ENCODE data around the gene ZBTB3. TPM values are rescaled to one million over a fixed set of nuclear protein-coding genes. Genes with fewer than 3 reads are reported as not detected.

Gene ZBTB3
- total RNA-seq, 1 donor from 2014 or later, result 19.9 TPM

GRCh38 chr11:62724171-62724570 is 29.8 kb downstream of the ZBTB3 start:
- Mint-ChIP-seq H3K27ac (peak overlapping the region; percentile 46), H3K9me3 (no peaks in the 10 kb centered on the region), H3K27me3 (no peaks in the 10 kb centered on the region), H3K36me3 (ENCODE audit: low read depth) (peaks cover 89% of the 10 kb centered on the region), H3K4me3 (peak overlapping the region; percentile 98), H3K4me1 (peaks cover 44% of the 10 kb centered on the region)
- DNase-seq, result no peak
- ATAC-seq (ENCODE audit: low read depth), result no peak
- ChIA-PET CTCF (no interaction called here), POLR2A (interaction anchor here (0.6 to 8.9 kb wide), 6 partner anchors 10 to 117 kb away, joined by 3 to 188 read pairs (median 3); partner anchors contain the start of genes BSCL2, C11orf98, CSKMT and GANAB)
- intact Hi-C loops (cut with micrococcal nuclease), result no loop called here
- TF ChIP-seq, protein P1, sequence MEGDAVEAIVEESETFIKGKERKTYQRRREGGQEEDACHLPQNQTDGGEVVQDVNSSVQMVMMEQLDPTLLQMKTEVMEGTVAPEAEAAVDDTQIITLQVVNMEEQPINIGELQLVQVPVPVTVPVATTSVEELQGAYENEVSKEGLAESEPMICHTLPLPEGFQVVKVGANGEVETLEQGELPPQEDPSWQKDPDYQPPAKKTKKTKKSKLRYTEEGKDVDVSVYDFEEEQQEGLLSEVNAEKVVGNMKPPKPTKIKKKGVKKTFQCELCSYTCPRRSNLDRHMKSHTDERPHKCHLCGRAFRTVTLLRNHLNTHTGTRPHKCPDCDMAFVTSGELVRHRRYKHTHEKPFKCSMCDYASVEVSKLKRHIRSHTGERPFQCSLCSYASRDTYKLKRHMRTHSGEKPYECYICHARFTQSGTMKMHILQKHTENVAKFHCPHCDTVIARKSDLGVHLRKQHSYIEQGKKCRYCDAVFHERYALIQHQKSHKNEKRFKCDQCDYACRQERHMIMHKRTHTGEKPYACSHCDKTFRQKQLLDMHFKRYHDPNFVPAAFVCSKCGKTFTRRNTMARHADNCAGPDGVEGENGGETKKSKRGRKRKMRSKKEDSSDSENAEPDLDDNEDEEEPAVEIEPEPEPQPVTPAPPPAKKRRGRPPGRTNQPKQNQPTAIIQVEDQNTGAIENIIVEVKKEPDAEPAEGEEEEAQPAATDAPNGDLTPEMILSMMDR (IDR thresholded peaks at IDR 0.05), result no peak

DNA sequence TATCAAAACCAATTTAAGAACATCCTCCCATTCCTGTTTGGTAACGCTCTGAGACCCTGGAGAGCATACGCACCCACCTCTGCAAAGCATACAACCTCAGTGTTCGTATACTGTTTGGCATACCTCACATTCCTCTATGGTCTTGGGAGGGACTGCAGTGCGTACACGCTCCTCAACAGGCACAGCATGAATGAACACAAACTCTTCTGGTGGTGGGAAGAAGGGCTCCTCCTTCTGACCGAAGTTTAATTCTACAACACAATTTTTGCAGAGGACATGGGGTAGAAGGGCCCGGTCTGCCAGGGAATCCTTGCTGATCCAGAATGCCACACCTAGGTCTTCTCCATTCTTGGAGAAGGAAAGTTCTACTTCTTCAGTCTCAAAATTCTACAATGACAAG is 32.0 kb downstream of the ZBTB3 start:
- Mint-ChIP-seq H3K9me3 (no peaks in the 10 kb centered on the region), H3K27me3 (no peaks in the 10 kb centered on the region), H3K4me1 (peaks cover 36% of the 10 kb centered on the region), H3K4me3 (no peak overlapping the region), H3K36me3 (ENCODE audit: low read depth) (peaks cover 93% of the 10 kb centered on the region), H3K27ac (peak overlapping the region; percentile 35)
- CTCF ChIA-PET, result no interaction called here
- POLR2A ChIA-PET, result interaction anchor here (0.7 kb wide), 1 partner anchor 102 kb away, joined by 3 read pairs; no protein-coding TSS in a partner anchor
- TF ChIP-seq, protein P1 (IDR thresholded peaks at IDR 0.05), result no peak
- ATAC-seq (ENCODE audit: low read depth) (no peak), DNase-seq (no peak)
- intact Hi-C loops (cut with micrococcal nuclease), result no loop called here

DNA sequence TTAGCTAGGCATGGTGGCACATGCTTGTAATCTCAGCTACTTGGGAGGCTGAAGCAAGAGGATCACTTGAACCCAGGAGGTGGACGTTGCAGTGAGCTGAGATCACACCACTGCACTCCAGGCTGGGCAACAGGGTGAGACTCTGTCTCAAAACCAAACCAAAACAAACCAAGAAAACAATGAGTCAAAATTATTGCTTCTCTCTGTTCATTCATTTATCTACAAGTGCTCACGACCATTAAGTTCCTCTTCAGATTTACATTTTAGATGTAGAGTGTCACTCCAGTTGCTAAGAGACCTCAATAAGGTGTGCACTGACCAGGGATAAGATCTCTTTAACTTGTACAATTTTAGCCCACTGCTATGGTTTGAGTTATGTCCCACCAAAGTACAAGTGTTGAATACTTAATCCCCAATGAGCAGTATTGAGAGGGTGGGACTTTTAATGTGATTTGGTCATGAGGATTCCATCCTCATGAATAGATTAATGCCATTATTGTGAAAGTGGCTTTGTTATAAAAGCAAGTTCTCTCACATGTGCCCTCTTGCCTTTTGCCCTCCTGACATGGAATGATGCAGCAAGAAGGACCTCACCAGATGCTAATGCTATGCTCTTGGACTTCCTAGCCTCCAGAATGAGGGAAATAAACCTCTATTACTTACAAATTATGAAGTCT is 34.5 kb downstream of the ZBTB3 start:
- Mint-ChIP-seq H3K4me1 (peaks cover 17% of the 10 kb centered on the region), H3K27me3 (no peaks in the 10 kb centered on the region), H3K9me3 (no peaks in the 10 kb centered on the region), H3K36me3 (ENCODE audit: low read depth) (peaks cover 98% of the 10 kb centered on the region), H3K27ac (no peak overlapping the region), H3K4me3 (no peak overlapping the region)
- ATAC-seq (ENCODE audit: low read depth) (no peak), DNase-seq (no peak)
- ChIA-PET POLR2A (interaction anchor here (0.7 to 1.6 kb wide), 4 partner anchors 8 to 112 kb away, joined by 3 to 5 read pairs (median 4); partner anchors contain the start of genes GANAB, HNRNPUL2 and STX5), CTCF (no interaction called here)
- TF ChIP-seq, protein P1 (IDR thresholded peaks at IDR 0.05), result no peak
- intact Hi-C loops (cut with micrococcal nuclease), result no loop called here

GRCh38 chr11:62716816-62717215 is 37.1 kb downstream of the ZBTB3 start:
- ATAC-seq (ENCODE audit: low read depth) (no peak), DNase-seq (no peak)
- no peak overlapping the region for H3K4me3 Mint-ChIP-seq
- intact Hi-C loops (cut with micrococcal nuclease), result no loop called here
- H3K4me1 Mint-ChIP-seq, result peaks cover 20% of the 10 kb centered on the region
- CTCF ChIA-PET, result no interaction called here
- no peaks in the 10 kb centered on the region for H3K27me3 Mint-ChIP-seq
- H3K9me3 Mint-ChIP-seq, result no peaks in the 10 kb centered on the region
- TF ChIP-seq, protein P1 (IDR thresholded peaks at IDR 0.05), result no peak
- H3K36me3 Mint-ChIP-seq (ENCODE audit: low read depth), result peaks cover 94% of the 10 kb centered on the region
- POLR2A ChIA-PET, result interaction anchor here (1.8 kb wide), 1 partner anchor 10 kb away, joined by 6 read pairs; the partner anchor contains the start of gene HNRNPUL2
- no peak overlapping the region for H3K27ac Mint-ChIP-seq

- Mint-ChIP-seq H3K27me3 (no peaks in the 10 kb centered on the region), H3K4me1 (peaks cover 20% of the 10 kb centered on the region), H3K9me3 (no peaks in the 10 kb centered on the region), H3K27ac (no peak overlapping the region), H3K36me3 (ENCODE audit: low read depth) (peaks cover 92% of the 10 kb centered on the region), H3K4me3 (no peak overlapping the region)
- no peak for DNase-seq
- ChIA-PET POLR2A (interaction anchor here (0.5 to 0.8 kb wide), 4 partner anchors 10 to 43 kb away, joined by 3 to 10 read pairs (median 4); partner anchors contain the start of genes HNRNPUL2 and TTC9C), CTCF (no interaction called here)
- intact Hi-C loops (cut with micrococcal nuclease), result no loop called here
- ATAC-seq (ENCODE audit: low read depth), result no peak
- TF ChIP-seq, protein P1 (IDR thresholded peaks at IDR 0.05), result no peak
Measured at GRCh38 chr11:62716206-62716605, 37.8 kb downstream of the ZBTB3 start.
